ENCODE measurements around the gene TCF12. TPM values are rescaled to one million over a fixed set of nuclear protein-coding genes. Genes with fewer than 3 reads are reported as not detected.
"Not testable (repeated sequence)": the region's sequence is repeated elsewhere in the genome, so short reads cannot be mapped to it uniquely, and the experiment has no call there.

TCF12 gene
- total RNA-seq, 1 donor from 2014 or later: 48.4 TPM

DNA sequence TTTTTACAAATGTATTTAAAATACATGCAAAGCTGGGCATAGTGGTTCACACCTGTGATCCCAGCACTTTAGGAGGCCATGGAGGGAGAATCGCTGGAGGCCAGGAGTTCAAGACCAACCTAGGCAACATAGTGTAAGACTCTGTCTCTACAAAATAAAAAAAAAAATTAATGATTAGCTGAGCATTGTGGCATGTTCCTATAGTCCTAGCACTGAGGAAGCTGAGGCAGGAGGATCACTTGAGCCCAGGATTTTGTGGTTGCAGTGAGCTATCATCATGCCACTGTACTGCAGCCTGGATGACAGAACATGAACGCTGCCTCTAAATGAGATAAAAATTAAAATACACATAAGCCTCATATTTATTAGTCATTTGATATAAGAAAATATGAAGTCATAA lies 142.8 kb downstream of the TCF12 start:
- ATAC-seq (no peak), DNase-seq (no peak)
- intact Hi-C loops (cut with micrococcal nuclease): no loop called here

DNA sequence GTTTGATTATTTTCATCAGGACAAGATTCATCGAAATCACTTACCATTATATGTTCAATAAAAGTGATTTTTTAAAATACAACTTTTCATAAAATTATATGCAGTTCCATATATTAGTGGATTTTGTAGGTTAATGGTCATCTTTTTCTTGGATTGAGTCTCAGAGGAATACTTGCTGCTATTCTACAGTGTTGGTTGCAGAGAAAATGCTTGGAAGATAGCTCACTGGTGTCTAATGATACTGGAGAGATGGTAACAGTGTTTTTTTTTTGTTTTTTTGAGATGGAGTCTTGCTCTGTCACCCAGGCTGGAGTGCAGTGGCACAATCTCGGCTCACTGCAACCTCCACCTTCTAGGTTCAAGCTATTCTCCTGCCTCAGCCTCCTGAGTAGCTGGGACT lies 143.3 kb downstream of the TCF12 start:
- intact Hi-C loops (cut with micrococcal nuclease): no loop called here
- ATAC-seq: no peak

DNA sequence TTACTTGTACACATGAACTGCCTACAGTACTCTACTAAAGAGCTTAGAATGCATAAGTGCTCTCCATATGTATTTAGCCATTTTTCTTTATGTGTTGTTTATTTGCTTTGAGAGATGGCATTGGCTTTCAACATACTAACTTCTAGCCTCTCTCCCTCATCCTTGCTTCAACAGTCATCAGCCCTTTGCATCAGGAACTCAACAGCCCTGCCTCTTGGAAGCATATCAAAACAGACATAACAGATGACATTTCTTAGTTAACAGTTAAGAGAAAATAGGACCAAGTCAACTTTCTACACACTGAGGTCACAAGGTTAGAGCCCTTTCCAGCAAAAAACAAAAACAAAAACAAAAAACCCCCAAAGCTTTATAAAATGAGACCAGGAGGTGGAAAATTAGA lies 145.6 kb downstream of the TCF12 start:
- intact Hi-C loops (cut with micrococcal nuclease): no loop called here
- DNase-seq (no peak), ATAC-seq (no peak)

More for the DNA sequence above, 143.3 kb downstream of the TCF12 start:
- DNase-seq: no peak

DNA sequence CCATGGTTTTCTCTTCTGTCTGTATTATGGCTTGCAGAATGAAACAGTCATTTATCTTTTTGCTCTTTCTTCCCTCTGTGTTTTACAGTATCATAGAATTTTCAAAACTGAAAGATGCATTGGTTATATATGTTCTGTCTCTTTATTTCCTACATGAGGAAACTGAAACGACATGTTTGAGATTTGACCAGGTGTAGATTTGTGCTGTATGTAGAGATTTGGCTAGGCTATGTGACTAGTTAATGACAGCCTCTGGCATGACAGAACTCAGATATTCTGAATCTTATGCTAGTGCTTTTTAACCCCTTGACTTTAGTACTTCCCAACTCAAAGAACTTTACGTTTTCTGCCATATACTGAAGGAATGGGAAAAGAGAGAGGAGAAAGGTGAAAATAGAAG lies 151.0 kb downstream of the TCF12 start:
- DNase-seq (no peak), ATAC-seq (no peak)
- intact Hi-C loops (cut with micrococcal nuclease): no loop called here

DNA sequence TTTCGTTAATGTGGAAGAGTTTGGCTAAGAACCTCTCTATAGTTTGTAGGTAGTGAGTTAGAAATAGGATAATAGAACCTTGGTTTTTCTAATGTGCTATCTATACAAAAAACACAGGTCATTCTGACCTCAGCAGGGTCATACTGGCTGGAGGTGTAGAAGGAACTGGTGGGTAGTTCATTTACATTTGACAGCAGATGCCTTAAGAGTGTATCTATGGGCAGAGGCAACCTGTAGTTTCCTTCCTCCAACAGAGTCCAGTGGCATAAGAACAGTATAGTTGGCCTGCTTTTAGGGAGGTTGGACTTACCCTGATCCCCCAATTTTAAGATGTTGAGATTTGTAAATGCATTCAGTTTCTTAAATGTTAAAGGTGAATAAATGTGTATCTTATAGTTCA lies 152.2 kb downstream of the TCF12 start:
- ATAC-seq (no peak), DNase-seq (no peak)
- intact Hi-C loops (cut with micrococcal nuclease): no loop called here

DNA sequence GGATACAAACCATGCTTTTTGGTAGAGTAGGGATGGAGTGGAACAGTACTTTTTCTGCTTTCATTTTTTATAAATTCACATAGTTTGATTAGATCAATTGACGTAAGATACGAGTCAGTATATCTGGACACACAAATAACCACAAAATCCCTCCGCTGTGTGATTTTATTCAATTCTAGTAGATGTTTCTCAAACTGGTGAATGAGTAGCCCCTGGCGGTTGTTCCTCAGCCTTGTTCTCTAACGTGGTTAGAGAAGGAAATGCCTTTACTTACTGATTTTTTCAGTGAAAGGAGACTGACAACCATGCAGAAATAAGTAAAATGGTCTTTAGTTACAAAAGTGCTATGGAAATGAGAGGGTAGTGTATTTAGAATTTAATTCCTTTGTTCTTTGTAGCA lies 161.0 kb downstream of the TCF12 start:
- ATAC-seq (no peak), DNase-seq (no peak)
- intact Hi-C loops (cut with micrococcal nuclease): no loop called here

DNA sequence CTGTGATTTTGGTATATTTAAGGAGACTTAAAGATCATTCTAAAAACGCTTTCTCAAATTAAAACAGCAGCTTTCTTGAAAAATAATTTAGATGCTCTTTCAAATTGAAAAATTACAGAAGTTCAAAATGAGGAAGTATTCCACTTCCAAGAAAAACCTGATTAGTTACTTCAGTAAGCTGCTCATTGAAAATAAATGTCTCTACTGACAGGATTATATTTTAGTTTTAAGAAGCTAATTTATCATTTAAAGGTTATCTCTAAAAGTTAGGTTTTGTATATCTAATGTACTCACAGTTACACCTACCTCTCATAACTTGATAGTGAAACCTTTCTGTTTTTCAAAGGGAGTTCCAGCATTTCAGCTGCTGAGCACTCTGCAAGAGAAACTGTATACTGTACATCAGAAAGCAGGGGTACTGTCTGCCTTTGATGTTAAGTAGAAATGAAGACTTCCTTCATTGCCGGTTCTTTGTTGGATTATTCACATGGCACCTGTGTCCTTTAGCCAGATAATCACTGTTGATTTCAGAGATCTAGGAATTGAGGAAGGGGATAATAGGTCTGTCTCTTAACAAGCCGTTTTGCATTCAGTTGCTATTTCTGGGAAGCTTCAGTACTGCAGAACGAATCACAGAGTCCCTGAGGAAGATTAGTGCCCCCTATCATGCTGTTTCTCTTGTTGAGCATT lies 161.6 kb downstream of the TCF12 start:
- DNase-seq (no peak), ATAC-seq (no peak)
- intact Hi-C loops (cut with micrococcal nuclease): no loop called here

DNA sequence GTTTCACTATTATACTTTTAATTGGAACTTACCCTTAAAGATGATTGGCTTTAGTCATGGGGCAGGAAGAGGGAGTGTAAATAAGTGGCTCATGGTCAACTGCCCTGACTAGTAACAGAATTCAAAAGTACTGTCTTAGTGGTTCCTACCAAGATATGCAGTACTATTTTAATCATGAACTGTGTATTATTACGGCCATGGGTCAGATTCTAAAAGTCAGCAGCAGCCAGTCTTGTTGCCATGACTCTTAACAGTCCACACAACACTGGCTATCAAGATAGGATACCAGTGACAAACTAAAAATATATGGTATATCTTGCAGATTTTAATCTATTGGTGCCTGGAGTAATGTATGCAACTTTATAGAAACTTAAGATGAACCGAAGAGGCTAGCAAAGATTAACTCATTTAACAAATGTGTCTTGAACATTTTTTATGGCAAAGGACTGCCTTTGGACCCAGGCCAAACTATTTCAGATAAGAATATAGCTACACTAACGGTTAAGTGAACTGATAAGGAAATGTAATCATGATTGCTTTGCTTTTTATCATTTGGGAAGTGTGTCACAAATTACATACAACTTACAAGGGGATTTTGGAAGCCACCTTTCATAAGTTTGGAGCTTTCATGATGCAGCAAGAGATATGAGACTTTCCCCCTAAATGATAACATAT lies 163.7 kb downstream of the TCF12 start:
- DNase-seq (no peak), ATAC-seq (peak; percentile 76)
- intact Hi-C loops (cut with micrococcal nuclease): no loop called here

DNA sequence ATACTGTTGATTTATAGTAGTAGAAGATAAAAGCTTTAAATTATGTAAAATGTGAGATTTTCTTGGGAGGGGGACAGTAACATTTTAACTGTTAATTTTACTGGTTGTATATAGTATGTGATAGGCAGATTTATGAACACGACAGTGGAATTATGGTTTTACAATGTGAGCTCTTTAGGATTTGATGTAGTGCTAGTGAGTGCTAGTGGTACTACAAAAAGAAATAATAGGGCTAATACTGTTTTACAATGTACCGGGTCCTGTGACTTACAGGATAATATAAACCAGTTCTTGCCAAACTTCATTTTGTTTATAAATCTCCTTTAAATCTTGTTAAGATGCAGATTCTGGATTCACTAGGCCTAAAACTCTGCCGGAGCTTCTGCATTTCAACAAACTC lies 165.7 kb downstream of the TCF12 start:
- intact Hi-C loops (cut with micrococcal nuclease): no loop called here
- no peak for DNase-seq
- ATAC-seq: no peak

DNA sequence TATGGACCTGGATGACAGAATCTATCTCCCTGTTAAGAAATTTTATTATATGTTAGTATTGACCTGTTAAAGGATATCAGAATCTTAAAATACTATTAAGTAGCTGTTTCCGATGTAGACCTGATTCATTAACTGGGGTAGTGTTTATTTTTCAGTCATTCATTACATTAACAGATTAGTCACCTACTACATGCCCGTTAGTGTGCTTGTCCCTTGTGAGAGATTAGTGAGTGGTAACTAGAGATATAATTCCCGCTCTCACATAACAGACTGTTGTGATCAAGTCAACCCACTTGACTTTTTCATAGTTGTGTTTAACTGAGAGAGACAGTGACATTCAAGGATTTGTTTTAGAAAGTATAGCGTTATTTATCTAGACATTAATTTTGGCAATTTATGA lies 166.8 kb downstream of the TCF12 start:
- intact Hi-C loops (cut with micrococcal nuclease): no loop called here
- DNase-seq: no peak

DNA sequence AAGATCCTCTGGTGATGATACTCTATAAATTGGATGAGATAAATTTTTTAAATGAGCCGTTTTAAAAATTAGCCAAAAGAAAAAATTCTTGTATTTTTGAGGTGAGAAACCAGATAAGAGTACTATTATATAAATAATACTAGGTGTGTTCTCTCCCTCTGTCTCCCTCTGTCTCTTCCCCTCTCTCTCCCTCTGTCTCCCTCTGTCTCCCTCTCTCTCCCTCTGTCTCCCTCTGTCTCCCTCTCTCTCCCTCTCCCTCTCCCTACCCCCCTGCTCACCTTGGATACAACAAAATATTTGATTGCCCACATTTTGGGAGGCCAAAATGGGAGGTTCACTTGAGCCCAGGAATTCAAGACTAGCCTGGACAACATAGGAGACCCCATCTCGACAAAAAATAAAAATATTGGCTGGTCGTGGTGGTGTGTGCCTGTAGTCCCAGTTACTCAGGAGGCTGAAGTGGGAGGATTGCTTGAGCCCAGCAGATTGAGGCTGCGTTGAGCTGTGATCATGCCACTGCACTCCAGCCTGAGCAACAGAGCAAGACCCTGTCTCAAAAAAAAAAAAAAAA lies 168.5 kb downstream of the TCF12 start:
- ATAC-seq: no peak
- DNase-seq: no peak
- intact Hi-C loops (cut with micrococcal nuclease): no loop called here

More for the DNA sequence above, 166.8 kb downstream of the TCF12 start:
- ATAC-seq: no peak

DNA sequence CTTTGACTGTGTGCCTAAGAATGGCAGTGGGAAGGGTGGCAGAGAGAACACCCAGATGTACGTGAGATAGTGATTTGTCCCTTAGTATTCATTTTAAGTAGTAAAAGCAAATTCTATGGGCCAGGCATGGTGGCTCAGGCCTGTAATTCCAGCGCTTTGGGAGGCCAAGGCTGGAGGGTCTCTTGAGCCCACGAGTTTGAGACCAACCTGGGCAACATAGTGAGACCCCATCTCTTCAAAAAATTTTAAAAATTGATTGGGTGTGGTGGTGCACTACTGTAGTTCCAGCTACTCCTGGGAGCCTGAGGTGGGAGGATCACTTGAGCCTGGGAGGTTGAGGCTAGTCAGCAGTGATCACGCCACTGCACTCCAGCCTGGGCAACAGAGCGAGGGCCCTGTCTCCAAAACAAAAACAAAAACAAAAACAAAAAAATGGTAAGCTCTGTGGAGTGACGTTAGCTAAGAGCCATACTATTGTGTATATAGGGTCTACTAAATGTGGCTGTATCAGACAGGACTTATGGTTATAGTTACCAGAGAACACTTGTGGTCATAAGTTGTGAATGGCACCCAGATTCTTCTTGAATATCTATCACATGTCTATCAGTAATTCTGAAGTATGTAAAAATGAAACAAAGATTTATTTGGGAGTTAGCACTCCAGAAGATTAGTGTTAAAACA lies 171.5 kb downstream of the TCF12 start:
- ATAC-seq (no peak), DNase-seq (no peak)
- intact Hi-C loops (cut with micrococcal nuclease): no loop called here

DNA sequence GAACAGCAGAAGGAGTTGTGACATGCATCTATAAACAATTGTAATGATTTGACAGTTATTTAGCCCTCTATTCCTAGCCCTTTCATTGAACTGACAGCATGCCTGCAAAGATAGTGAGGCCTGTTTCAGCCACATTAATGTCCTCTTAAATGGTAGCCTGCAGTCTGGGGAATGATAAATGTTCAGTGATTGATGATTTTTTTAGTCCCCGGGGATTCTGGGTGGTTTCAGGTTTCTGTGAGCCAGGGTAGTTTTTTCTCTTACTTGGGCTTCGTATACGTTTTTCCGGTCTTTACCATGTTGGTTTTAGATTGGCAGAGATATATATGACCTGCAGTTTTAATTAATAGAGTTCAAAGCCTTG lies 172.0 kb downstream of the TCF12 start:
- no peak for ATAC-seq
- intact Hi-C loops (cut with micrococcal nuclease): no loop called here
- no peak for DNase-seq

DNA sequence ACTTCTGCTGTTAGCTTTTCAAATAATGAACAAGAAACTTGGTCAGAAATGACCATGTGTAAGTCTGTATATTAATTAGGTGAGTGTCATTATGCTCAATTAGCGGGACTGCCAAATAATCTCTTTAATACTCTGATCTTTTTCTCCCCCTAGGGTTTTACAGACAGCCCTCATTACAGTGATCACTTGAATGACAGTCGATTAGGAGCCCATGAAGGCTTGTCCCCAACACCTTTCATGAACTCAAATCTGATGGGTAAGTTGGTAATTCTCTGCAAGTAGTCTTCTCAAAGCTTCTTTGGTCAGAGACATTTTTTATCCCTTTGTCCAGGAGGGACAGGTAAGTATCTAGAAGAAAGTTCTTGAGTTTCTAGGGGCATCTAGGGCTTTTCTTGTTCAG lies 173.2 kb downstream of the TCF12 start:
- intact Hi-C loops (cut with micrococcal nuclease): no loop called here
- ATAC-seq: no peak
- DNase-seq: no peak

DNA sequence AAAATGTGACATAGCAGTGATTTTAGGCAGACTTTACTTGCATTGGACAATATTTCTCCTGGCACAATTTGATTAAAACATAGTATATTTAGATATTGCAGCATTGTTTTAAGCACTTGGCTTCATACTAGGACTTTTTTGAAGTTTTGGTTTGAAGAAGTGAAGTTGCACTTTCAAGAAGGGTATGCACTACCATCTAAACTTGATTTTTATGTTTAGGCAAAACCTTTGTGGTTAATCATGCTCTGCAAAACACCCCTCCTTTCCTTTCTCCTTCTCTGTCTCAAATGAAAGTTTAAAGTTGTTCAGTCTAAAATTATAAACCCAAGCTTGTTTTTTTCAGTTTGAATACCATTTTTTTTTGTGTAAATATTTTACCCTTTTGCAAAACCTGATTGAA lies 173.8 kb downstream of the TCF12 start:
- ATAC-seq: no peak
- no peak for DNase-seq
- intact Hi-C loops (cut with micrococcal nuclease): no loop called here

DNA sequence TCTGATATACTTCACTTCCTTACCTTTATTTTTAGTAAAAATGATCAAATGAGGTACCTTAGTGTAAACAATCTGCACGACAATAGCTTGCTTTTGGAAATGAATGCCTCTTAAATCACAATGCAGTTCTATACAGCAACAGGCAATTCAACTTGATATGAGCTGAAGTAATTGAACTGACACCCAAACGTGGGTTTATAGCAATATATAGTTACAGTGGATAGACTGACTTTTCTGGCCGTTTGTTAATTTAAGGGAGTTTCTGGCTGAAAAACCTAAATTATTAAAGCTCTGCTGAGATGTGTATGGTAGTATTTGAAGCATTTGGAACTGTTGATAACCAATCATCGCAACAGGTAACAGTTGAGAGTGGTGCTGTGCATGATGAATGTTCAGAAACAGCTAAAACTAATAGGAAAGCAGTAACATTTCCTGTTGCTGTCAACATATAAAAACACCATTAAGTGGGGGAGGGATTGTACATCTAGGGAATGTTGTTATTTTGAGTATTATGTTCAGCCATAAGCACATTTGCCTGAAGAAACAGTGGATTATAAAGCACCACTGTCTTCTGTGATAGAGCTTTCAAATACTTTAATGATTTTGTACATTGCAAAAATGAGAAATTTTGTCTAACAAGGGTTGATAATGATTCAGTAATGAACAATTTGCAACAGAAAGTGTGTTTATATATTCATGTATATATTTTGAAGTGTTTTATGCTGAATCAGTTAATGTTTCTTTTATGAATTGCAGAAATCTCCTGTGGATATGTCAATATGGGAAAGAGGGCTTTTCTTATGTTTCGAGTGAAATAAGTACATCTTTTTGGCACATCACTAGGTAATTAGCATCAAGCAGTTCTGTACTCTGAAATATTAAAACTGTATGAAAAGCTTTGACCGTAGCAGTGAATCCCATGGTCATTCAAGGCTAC lies 176.1 kb downstream of the TCF12 start:
- intact Hi-C loops (cut with micrococcal nuclease): no loop called here
- DNase-seq: no peak
- ATAC-seq: no peak

DNA sequence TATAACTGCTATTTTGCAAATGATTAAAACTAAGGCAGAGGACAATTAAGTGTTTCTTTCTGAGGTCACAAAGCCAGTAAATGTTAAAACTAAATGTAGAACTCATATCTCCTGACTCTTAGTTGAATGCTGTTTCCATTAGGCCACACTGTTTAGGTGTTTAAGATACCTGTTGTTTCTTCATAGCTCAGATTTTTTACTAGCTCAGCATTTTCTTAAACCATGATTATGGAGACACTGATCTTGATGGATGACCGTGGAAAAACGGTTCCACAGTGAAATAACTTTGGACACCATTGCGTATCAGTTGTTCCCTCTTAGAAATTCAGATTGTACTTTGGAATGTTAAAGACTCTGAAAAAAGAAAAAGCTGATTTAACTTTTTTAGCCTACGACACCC lies 177.5 kb downstream of the TCF12 start:
- ATAC-seq (no peak), DNase-seq (no peak)
- intact Hi-C loops (cut with micrococcal nuclease): no loop called here

DNA sequence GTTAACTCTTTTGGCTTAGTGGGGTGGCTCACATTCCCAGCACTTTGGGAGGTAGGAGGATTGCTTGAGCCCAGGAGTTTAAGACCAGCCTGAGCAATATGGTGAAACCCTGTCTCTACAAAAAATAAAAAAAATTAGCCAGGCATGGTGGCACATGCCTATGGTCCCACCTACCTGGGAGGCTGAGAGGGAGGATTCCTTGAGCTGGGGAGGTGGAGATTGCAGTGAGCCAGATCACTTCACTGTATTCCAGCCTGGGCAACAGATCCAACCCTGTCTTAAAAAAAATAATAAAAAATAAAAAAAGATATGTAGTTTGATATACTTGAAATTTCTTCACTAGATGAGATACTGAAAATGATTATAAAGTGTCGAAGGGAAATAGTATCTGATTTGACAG lies 178.8 kb downstream of the TCF12 start:
- ATAC-seq (no peak), DNase-seq (no peak)
- intact Hi-C loops (cut with micrococcal nuclease): no loop called here

DNA sequence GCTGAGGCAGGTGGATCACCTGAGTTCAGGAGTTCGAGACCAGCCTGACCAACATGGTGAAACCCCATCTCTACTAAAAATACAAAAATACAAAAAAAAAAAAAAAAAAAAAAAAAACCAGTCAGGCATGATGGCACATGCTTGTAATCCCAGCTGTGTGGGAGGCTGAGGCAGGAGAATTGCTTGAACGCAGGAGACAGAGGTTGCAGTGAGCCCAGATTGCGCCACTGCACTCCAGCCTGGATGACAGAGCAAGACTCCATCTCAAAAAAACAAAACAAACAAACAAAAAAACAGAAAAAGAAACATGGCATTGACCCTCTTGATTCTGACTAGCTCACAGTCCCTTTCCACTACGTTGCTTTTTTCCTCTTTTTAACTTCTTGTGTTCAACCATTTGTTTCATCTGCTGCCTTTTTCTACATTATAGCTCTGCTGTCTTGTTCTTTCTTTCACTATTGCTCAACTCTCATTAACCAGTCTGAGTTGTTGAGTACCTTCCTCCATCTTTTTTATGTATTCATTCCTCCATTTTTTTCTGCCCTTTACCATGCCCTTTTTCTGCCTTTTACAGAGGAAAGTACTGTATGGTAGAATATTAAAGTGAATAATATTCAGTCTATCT lies 179.6 kb downstream of the TCF12 start:
- DNase-seq; ATAC-seq; intact Hi-C loops (cut with micrococcal nuclease): not testable (repeated sequence)
